ENCODE measurements around the gene HIVEP1. TPM values are rescaled to one million over a fixed set of nuclear protein-coding genes. Genes with fewer than 3 reads are reported as not detected.
"Not testable (repeated sequence)": the region's sequence is repeated elsewhere in the genome, so short reads cannot be mapped to it uniquely, and the experiment has no call there.

The HIVEP1 gene
- total RNA-seq, 1 donor from 2014 or later, result 37.1 TPM

- Mint-ChIP-seq H3K4me1 (ENCODE audit: low read depth, unreplicated experiment) (no peaks in the 10 kb centered on the region), H3K27me3 (ENCODE audit: unreplicated experiment) (no peaks in the 10 kb centered on the region), H3K9me3 (ENCODE audit: unreplicated experiment) (no peaks in the 10 kb centered on the region), H3K27ac (ENCODE audit: unreplicated experiment) (no peak overlapping the region), H3K4me3 (ENCODE audit: unreplicated experiment) (no peak overlapping the region), H3K36me3 (ENCODE audit: unreplicated experiment) (no peaks in the 10 kb centered on the region)
- DNase-seq, result no peak
- TF ChIP-seq CTCF (IDR thresholded peaks at IDR 0.05; ENCODE audit: partially characterized antibody, unreplicated experiment), result no peak
Observed at GRCh38 chr6:12172572-12172971, 160.5 kb downstream of the HIVEP1 start.

GRCh38 chr6:12173181-12173580 is 161.1 kb downstream of the HIVEP1 start:
- DNase-seq, result no peak
- Mint-ChIP-seq H3K9me3 (ENCODE audit: unreplicated experiment) (no peaks in the 10 kb centered on the region), H3K4me1 (ENCODE audit: low read depth, unreplicated experiment) (no peaks in the 10 kb centered on the region), H3K27me3 (ENCODE audit: unreplicated experiment) (no peaks in the 10 kb centered on the region), H3K36me3 (ENCODE audit: unreplicated experiment) (no peaks in the 10 kb centered on the region), H3K27ac (ENCODE audit: unreplicated experiment) (no peak overlapping the region), H3K4me3 (ENCODE audit: unreplicated experiment) (no peak overlapping the region)
- no peak for TF ChIP-seq CTCF (IDR thresholded peaks at IDR 0.05; ENCODE audit: partially characterized antibody, unreplicated experiment)

GRCh38 chr6:12173661-12174060 is 161.5 kb downstream of the HIVEP1 start:
- H3K4me1 Mint-ChIP-seq (ENCODE audit: low read depth, unreplicated experiment), result no peaks in the 10 kb centered on the region
- H3K9me3 Mint-ChIP-seq (ENCODE audit: unreplicated experiment), result no peaks in the 10 kb centered on the region
- no peak for DNase-seq
- H3K27me3 Mint-ChIP-seq (ENCODE audit: unreplicated experiment), result no peaks in the 10 kb centered on the region
- H3K4me3 Mint-ChIP-seq (ENCODE audit: unreplicated experiment), result no peak overlapping the region
- no peaks in the 10 kb centered on the region for H3K36me3 Mint-ChIP-seq (ENCODE audit: unreplicated experiment)
- TF ChIP-seq CTCF (IDR thresholded peaks at IDR 0.05; ENCODE audit: partially characterized antibody, unreplicated experiment), result no peak
- H3K27ac Mint-ChIP-seq (ENCODE audit: unreplicated experiment), result no peak overlapping the region

GRCh38 chr6:12174878-12175277 is 162.8 kb downstream of the HIVEP1 start:
- H3K4me3 Mint-ChIP-seq (ENCODE audit: unreplicated experiment), result no peak overlapping the region
- no peaks in the 10 kb centered on the region for H3K4me1 Mint-ChIP-seq (ENCODE audit: low read depth, unreplicated experiment)
- TF ChIP-seq CTCF (IDR thresholded peaks at IDR 0.05; ENCODE audit: partially characterized antibody, unreplicated experiment), result no peak
- DNase-seq, result no peak
- H3K27ac Mint-ChIP-seq (ENCODE audit: unreplicated experiment), result no peak overlapping the region
- no peaks in the 10 kb centered on the region for H3K9me3 Mint-ChIP-seq (ENCODE audit: unreplicated experiment)
- H3K27me3 Mint-ChIP-seq (ENCODE audit: unreplicated experiment), result peaks cover 2% of the 10 kb centered on the region
- H3K36me3 Mint-ChIP-seq (ENCODE audit: unreplicated experiment), result no peaks in the 10 kb centered on the region

GRCh38 chr6:12175626-12176025 is 163.5 kb downstream of the HIVEP1 start:
- DNase-seq, result no peak
- TF ChIP-seq CTCF (IDR thresholded peaks at IDR 0.05; ENCODE audit: partially characterized antibody, unreplicated experiment), result no peak
- Mint-ChIP-seq H3K4me1 (ENCODE audit: low read depth, unreplicated experiment) (no peaks in the 10 kb centered on the region), H3K27ac (ENCODE audit: unreplicated experiment) (no peak overlapping the region), H3K9me3 (ENCODE audit: unreplicated experiment) (no peaks in the 10 kb centered on the region), H3K27me3 (ENCODE audit: unreplicated experiment) (peaks cover 2% of the 10 kb centered on the region), H3K4me3 (ENCODE audit: unreplicated experiment) (no peak overlapping the region), H3K36me3 (ENCODE audit: unreplicated experiment) (no peaks in the 10 kb centered on the region)

GRCh38 chr6:12176782-12177181 is 164.7 kb downstream of the HIVEP1 start:
- not testable (repeated sequence) for H3K27me3 Mint-ChIP-seq (ENCODE audit: unreplicated experiment); DNase-seq; H3K36me3 Mint-ChIP-seq (ENCODE audit: unreplicated experiment); H3K4me1 Mint-ChIP-seq (ENCODE audit: low read depth, unreplicated experiment); H3K4me3 Mint-ChIP-seq (ENCODE audit: unreplicated experiment); H3K9me3 Mint-ChIP-seq (ENCODE audit: unreplicated experiment); H3K27ac Mint-ChIP-seq (ENCODE audit: unreplicated experiment)
